Measurements from ENCODE around the gene NR3C1.

Gene NR3C1

GRCh38 chr5:143397302-143398052 lies 6.0 kb downstream of the NR3C1 start:
- DNase-seq, result no peak

- no peak for DNase-seq
These were observed 7.0 kb downstream of the NR3C1 start for GRCh38 chr5:143396353-143396940.

- DNase-seq, result no peak
These were observed 7.7 kb downstream of the NR3C1 start for GRCh38 chr5:143395638-143396352.

GRCh38 chr5:143393524-143393923 lies 10.0 kb downstream of the NR3C1 start:
- no peak for DNase-seq

- no peak for DNase-seq
These were observed 12.5 kb downstream of the NR3C1 start for GRCh38 chr5:143390941-143391340.

GRCh38 chr5:143390258-143390657 lies 13.2 kb downstream of the NR3C1 start:
- no peak for DNase-seq

GRCh38 chr5:143386725-143387124 lies 16.8 kb downstream of the NR3C1 start:
- no peak for DNase-seq

GRCh38 chr5:143384865-143385657 lies 18.4 kb downstream of the NR3C1 start:
- DNase-seq, result no peak

- DNase-seq, result no peak
These were observed 19.5 kb downstream of the NR3C1 start for GRCh38 chr5:143383988-143384387.

- DNase-seq, result no peak
These were observed 23.9 kb downstream of the NR3C1 start for GRCh38 chr5:143379606-143380005.

- DNase-seq, result no peak
These were observed 26.3 kb downstream of the NR3C1 start for GRCh38 chr5:143376911-143377813.

GRCh38 chr5:143376195-143376779 lies 27.2 kb downstream of the NR3C1 start:
- DNase-seq, result no peak

GRCh38 chr5:143374496-143375217 lies 28.8 kb downstream of the NR3C1 start:
- no peak for DNase-seq

GRCh38 chr5:143373076-143373475 lies 30.4 kb downstream of the NR3C1 start:
- no peak for DNase-seq

- DNase-seq, result no peak
These were observed 31.2 kb downstream of the NR3C1 start for GRCh38 chr5:143372187-143372829.

- DNase-seq, result no peak
These were observed 33.0 kb downstream of the NR3C1 start for GRCh38 chr5:143370440-143370839.

- no peak for DNase-seq
These were observed 39.4 kb downstream of the NR3C1 start for GRCh38 chr5:143364061-143364460.

GRCh38 chr5:143362664-143363227 lies 40.7 kb downstream of the NR3C1 start:
- DNase-seq, result no peak

- no peak for DNase-seq
These were observed 42.0 kb downstream of the NR3C1 start for GRCh38 chr5:143361438-143361837.

- no peak for DNase-seq
These were observed 42.7 kb downstream of the NR3C1 start for GRCh38 chr5:143360755-143361154.

Data from stimulated activated CD4-positive, alpha-beta T cell treated with anti-CD3 and anti-CD28 coated beads, Interleukin-4, amount 100 ng/mL, for 4 hours (primary cell).